Activated T-cell treated with anti-CD3 and anti-CD28 coated beads, Interleukin-2, amount 50 U/mL, for 72 hours (primary cell): ENCODE results near the gene CASP2. TPM values are rescaled to one million over a fixed set of nuclear protein-coding genes. Genes with fewer than 3 reads are reported as not detected.
A peak's percentile ranks its signal among the peaks of the same experiment; 100 is the strongest.
"Not testable (repeated sequence)": the region's sequence is repeated elsewhere in the genome, so short reads cannot be mapped to it uniquely, and the experiment has no call there.

Experiments
- ATAC-seq, 2 donors: fragments of 150-1000 bp; cut with Tn5 transposase; replicated peaks in 1 of 2; 2 replicates each; pipeline ENCODE4 v1.10.0; 2021; ENCODE audit warnings: moderate library complexity in 2 of 2, mild to moderate bottlenecking in 1 of 2
- DNase-seq, 2 donors: peaks; one replicate each; pipeline ENCODE4 v3.0.0; 2021 to 2022; ENCODE audit warnings: mixed read lengths in 1 of 2
- H3K27ac Mint-ChIP-seq: one replicate; pipeline ENCODE4 v1.8.0; 2022; ENCODE audit warnings: mild to moderate bottlenecking, moderate library complexity, mixed read lengths
- H3K27me3 Mint-ChIP-seq: one replicate; pipeline ENCODE4 v1.8.0; 2022; ENCODE audit warnings: low read depth, mixed read lengths
- H3K36me3 Mint-ChIP-seq, 2 donors: one replicate each; pipeline ENCODE4 v1.8.0; 2022; ENCODE audit warnings: mixed read lengths in 2 of 2, mild to moderate bottlenecking in 1 of 2; ENCODE audit not compliant: insufficient read depth in 2 of 2
- H3K4me1 Mint-ChIP-seq: one replicate; pipeline ENCODE4 v1.8.0; 2022; ENCODE audit warnings: low read depth, mixed read lengths
- H3K4me3 Mint-ChIP-seq, 2 donors: one replicate each; pipeline ENCODE4 v1.8.0; 2022; ENCODE audit warnings: mild to moderate bottlenecking in 2 of 2, mixed read lengths in 2 of 2, moderate library complexity in 2 of 2
- H3K9me3 Mint-ChIP-seq, 2 donors: one replicate each; pipeline ENCODE4 v1.8.0; 2022; ENCODE audit warnings: mixed read lengths in 2 of 2
- total RNA-seq, 2 donors: library from RNA; stranded (reverse); gene quantifications; one replicate each; pipeline ENCODE4 v1.2.3, GENCODE V29; 2022

Gene CASP2
- total RNA-seq, 2 donors from 2014 or later, result 126 to 128 TPM

DNA sequence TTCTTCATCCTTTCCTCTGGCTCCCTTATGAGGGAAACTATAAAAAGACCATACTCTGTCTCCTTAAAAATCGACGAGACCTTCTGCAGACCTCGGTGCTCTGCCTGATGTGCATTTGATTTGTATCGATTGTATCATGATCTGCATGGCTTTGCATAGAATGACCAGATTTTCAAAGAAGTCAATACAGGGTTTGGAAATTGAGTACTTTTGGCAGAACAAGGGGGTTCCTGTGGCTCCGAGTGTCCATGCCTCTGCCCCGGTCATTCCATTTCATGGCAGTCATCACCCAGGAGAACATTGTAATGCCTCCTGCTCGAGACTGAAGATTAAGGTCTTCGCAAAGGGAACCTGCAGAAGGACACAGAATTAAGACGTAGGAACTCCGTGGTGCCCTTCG lies 685 bp downstream of the CASP2 start:
- H3K27me3 Mint-ChIP-seq, result no peaks in the 10 kb centered on the region
- H3K27ac Mint-ChIP-seq, result peak overlapping the region; percentile 99
- ATAC-seq, result no peak
- no peak for DNase-seq
- H3K4me3 Mint-ChIP-seq, result peak overlapping the region; percentile 90 to 96
- peaks cover 21 to 33% of the 10 kb centered on the region in 2 donors for H3K36me3 Mint-ChIP-seq
- peaks cover 60% of the 10 kb centered on the region for H3K4me1 Mint-ChIP-seq
- H3K9me3 Mint-ChIP-seq, result peaks cover 0 to 2% of the 10 kb centered on the region in 2 donors

DNA sequence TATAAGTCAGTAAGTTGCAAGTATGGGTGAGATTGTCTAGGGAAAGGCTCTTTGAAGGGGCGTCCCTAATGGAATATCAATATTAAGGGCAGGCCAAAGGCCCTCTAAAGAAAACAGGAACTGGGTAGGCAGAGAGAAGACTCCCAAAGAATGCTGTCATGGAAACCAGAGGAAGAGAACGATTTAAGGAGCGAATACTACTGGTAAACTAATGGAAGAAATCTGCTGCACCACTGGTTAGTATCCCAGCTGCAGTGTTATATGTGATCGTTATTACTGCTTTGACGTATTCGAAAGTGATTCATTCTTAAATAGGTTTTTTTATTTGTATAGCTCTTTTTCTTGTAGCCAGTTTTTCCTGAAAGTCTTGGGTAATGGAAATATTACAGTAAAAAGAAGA lies 1.3 kb downstream of the CASP2 start:
- Mint-ChIP-seq H3K27me3 (no peaks in the 10 kb centered on the region), H3K4me1 (peaks cover 60% of the 10 kb centered on the region), H3K27ac (peak overlapping the region; percentile 99), H3K9me3 (peaks cover 0 to 2% of the 10 kb centered on the region in 2 donors), H3K4me3 (peak overlapping the region; percentile 90 to 96), H3K36me3 (peaks cover 27 to 39% of the 10 kb centered on the region in 2 donors)
- DNase-seq (no peak), ATAC-seq (no peak)

DNA sequence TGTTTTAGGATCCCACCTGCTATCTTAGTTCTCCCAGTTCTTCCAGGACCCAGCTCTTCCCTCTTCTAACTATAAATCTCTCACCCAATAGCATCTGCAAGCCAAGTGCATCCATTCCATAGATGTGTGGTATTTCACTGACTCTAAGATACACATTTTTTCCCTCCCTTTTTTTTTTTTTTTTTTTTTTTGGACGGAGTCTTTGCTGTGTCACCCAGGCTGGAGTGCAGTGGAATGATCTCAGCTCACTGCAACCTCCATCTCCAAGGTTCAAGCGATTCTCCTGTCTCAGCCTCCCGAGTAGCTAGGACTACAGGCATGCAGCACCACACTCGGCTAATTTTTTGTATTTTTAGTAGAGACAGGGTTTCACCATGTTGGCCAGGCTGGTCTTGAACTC lies 1.7 kb downstream of the CASP2 start:
- Mint-ChIP-seq H3K4me1 (peaks cover 60% of the 10 kb centered on the region), H3K4me3 (peak overlapping the region; percentile 90 to 96), H3K36me3 (peaks cover 29 to 43% of the 10 kb centered on the region in 2 donors), H3K27ac (peak overlapping the region; percentile 99)
- not testable (repeated sequence) for H3K27me3 Mint-ChIP-seq, H3K9me3 Mint-ChIP-seq, ATAC-seq, DNase-seq

DNA sequence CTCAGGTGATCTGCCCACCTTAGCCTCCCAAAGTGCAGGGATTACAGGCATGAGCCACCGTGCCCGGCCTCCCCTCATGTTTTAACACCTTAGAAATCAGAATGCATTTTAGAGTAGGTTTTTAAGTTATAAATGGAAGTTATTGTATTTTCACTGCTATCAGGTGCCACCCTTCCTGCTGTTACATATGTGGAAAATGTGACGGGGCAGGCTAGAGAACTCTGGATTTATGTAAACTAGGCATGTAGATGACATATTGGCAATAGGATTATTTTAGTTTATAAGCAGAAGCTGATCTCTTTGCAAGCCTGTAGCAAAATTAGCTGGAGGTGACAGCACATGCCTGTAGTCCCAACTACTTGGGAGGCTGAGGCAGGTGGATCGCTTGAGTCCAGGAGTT lies 2.1 kb downstream of the CASP2 start:
- no peaks in the 10 kb centered on the region for H3K27me3 Mint-ChIP-seq
- DNase-seq, result no peak
- H3K36me3 Mint-ChIP-seq, result peaks cover 29 to 46% of the 10 kb centered on the region in 2 donors
- peak overlapping the region; percentile 99 for H3K27ac Mint-ChIP-seq
- H3K4me1 Mint-ChIP-seq, result peaks cover 64% of the 10 kb centered on the region
- H3K4me3 Mint-ChIP-seq, result peak overlapping the region; percentile 90 to 96
- no peak for ATAC-seq
- peaks cover 0 to 2% of the 10 kb centered on the region in 2 donors for H3K9me3 Mint-ChIP-seq

DNA sequence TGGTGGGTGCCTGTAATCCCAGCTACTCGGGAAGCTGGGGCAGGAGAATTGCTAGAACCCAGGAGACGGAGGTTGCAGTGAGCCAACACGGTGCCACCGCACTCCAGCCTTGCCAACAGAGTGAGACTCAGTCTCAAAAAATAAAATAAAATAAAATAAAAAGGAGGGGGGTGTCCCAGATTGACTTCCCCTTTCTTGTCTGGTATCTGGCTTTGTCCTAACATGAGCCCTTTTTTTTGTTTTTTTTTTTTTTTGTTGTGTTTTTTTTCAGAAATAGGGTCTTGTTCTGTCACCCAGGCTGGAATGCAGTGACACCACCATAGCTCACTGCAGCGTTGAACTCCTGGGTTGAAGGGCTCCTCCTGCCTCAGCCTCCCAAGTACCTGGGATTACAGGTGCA lies 4.7 kb downstream of the CASP2 start:
- DNase-seq (no peak), ATAC-seq (no peak)
- peaks cover 71% of the 10 kb centered on the region for H3K4me1 Mint-ChIP-seq
- no peaks in the 10 kb centered on the region for H3K27me3 Mint-ChIP-seq
- H3K9me3 Mint-ChIP-seq, result peaks cover 0 to under 1% of the 10 kb centered on the region in 2 donors
- no peak overlapping the region for H3K27ac Mint-ChIP-seq
- no peak overlapping the region for H3K4me3 Mint-ChIP-seq
- H3K36me3 Mint-ChIP-seq, result peaks cover 30 to 64% of the 10 kb centered on the region in 2 donors

DNA sequence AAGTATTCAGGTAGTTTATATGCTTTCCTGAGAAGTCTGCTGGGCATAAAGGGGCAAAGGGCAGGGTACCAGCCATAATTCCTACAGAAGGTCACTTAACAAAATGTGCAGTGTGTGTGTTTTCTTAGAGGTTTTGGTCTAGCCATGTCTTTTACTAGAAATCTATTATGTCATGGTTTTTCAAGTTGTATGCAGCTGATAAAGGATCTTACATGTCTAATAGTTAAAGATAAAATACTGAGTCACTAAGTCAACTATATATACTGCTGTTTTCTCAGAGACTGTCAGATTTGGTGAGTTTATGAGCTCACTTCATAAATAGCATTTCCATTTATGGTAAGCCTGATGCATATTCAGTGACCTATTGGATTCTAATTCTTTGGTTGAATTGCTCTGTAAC lies 7.7 kb downstream of the CASP2 start:
- Mint-ChIP-seq H3K9me3 (no peaks in the 10 kb centered on the region), H3K27ac (peak overlapping the region; percentile 76), H3K27me3 (no peaks in the 10 kb centered on the region), H3K4me3 (peak overlapping the region in 1 of 2 donors; percentile 34), H3K4me1 (peaks cover 63% of the 10 kb centered on the region), H3K36me3 (peaks cover 34 to 72% of the 10 kb centered on the region in 2 donors)
- ATAC-seq (no peak), DNase-seq (no peak)

DNA sequence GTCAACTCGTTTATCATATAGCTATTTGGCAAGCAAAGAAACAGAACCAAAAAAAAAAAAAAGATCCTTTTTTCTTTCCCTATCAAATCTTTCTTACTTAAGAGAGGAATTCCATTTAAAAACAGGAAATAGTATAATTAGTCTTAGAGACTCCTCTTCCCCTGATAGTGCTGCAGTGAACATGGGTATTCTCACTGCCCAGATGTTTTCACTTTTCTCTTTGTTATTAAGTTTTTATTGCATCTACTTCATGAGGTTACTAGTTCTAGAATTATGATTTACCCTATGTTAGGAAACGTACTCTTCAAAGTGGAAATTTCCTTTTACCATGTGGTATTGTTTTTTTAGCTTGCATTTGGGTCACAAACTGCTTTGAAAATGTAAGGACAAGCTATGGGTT lies 8.5 kb downstream of the CASP2 start:
- H3K9me3 Mint-ChIP-seq, result no peaks in the 10 kb centered on the region
- no peak overlapping the region for H3K4me3 Mint-ChIP-seq
- H3K27me3 Mint-ChIP-seq, result no peaks in the 10 kb centered on the region
- H3K36me3 Mint-ChIP-seq, result peaks cover 30 to 72% of the 10 kb centered on the region in 2 donors
- ATAC-seq (no peak), DNase-seq (no peak)
- H3K27ac Mint-ChIP-seq, result peak overlapping the region; percentile 76
- peaks cover 55% of the 10 kb centered on the region for H3K4me1 Mint-ChIP-seq

DNA sequence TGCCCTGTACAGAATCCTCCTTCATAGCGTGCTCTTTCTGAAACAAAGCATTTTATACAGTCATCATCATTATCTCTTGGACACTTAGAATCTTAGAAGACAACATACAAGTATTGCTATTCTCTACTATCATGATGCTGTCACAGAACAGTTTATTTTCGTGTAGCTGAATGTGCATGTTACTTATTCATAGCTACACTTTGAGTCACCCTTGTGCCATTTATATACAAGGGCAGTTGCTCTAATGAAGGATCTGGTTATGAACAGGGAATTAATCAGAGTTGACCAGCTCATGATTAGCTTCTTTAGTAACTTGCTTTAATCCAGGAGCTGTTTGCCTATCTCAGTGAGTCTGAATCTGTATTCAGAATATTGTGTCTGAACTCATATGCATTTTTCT lies 11.2 kb downstream of the CASP2 start:
- DNase-seq (no peak), ATAC-seq (no peak)
- no peaks in the 10 kb centered on the region for H3K9me3 Mint-ChIP-seq
- no peak overlapping the region for H3K4me3 Mint-ChIP-seq
- H3K27me3 Mint-ChIP-seq, result no peaks in the 10 kb centered on the region
- H3K36me3 Mint-ChIP-seq, result peaks cover 24 to 63% of the 10 kb centered on the region in 2 donors
- no peak overlapping the region for H3K27ac Mint-ChIP-seq
- peaks cover 44% of the 10 kb centered on the region for H3K4me1 Mint-ChIP-seq

DNA sequence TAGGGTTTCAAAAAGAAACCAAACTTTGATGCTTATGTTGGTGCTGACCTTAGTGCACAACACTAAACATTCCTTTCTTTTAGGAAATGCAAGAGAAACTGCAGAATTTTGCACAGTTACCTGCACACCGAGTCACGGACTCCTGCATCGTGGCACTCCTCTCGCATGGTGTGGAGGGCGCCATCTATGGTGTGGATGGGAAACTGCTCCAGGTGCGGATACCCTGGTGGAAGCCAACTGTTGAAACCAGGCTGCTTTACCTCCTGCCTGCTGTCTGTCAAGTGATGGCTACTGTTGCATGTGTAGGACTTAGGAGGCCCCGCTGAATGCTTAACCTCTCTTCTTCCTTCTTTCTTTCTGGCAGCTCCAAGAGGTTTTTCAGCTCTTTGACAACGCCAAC lies 11.7 kb downstream of the CASP2 start:
- H3K4me3 Mint-ChIP-seq, result no peak overlapping the region
- no peaks in the 10 kb centered on the region for H3K9me3 Mint-ChIP-seq
- peak overlapping the region; percentile 58 for H3K27ac Mint-ChIP-seq

DNA sequence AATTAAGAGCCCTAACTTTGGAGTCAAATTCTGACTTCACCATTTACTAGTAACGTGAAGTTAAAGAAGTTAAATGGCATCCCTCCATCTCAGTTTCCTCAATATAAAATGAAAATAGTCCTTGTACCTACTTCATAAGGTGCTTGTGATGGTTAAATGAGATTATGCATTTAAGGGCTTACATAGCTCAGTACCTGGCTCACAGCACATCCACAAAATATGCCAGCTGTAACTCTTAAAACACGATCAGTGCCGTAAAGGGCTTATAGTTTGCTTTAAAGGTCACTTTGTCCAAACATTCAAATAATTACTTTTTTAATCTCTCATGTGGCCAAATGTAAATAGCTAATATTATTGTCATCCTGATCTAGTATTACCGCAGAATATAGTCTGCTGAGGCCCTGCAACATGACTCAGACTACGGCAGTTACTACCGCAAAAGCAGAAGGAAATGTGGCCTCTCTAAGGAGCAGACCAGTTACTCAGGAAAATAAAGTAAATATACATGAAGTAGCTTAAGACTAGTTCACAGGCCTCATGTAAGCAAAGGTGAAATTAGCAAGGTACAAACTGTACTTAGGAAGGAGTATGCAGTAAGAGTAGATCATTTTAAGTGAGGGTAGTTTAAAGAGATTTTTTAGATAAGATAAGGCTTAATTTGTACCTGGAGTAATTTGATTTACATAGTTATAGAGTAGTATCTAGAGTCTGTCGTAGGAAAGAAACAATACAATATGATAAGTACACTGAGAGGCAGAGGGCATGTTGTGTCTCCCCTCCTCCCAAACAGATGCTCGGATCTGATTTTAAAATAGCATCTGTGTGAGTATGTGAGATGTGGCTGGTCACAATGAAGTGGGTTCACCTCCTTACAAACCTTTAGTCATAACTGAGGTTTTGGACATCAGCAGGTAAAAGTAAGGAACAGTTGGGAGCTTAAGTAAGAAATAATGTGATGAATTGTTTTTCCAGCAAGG lies 13.1 kb downstream of the CASP2 start:
- ATAC-seq, result no peak
- Mint-ChIP-seq H3K4me3 (no peak overlapping the region), H3K4me1 (peaks cover 40% of the 10 kb centered on the region), H3K27me3 (no peaks in the 10 kb centered on the region), H3K9me3 (no peaks in the 10 kb centered on the region), H3K27ac (no peak overlapping the region), H3K36me3 (peaks cover 26 to 61% of the 10 kb centered on the region in 2 donors)
- DNase-seq, result no peak

More for the DNA sequence above, 11.7 kb downstream of the CASP2 start:
- H3K27me3 Mint-ChIP-seq, result no peaks in the 10 kb centered on the region
- H3K36me3 Mint-ChIP-seq, result peaks cover 21 to 62% of the 10 kb centered on the region in 2 donors
- peak; percentile 56 to 64 for DNase-seq
- peak; percentile 85 to 87 for ATAC-seq
- peaks cover 42% of the 10 kb centered on the region for H3K4me1 Mint-ChIP-seq

DNA sequence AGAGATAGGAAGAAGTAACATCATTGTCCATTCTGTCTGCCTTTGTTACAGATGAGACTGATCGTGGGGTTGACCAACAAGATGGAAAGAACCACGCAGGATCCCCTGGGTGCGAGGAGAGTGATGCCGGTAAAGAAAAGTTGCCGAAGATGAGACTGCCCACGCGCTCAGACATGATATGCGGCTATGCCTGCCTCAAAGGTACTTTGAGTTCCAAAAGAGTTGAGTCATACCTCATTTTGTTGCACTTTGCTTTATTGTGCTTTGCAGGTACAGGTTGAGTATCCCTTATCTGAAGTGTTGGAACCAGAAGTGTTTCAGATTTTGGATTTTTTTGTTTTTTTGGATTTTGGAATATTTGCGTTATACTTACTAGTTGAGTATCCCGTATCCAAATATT lies 15.6 kb downstream of the CASP2 start:
- no peak for ATAC-seq
- Mint-ChIP-seq H3K27ac (no peak overlapping the region), H3K27me3 (no peaks in the 10 kb centered on the region), H3K9me3 (no peaks in the 10 kb centered on the region), H3K4me3 (no peak overlapping the region), H3K36me3 (peaks cover 32 to 65% of the 10 kb centered on the region in 2 donors), H3K4me1 (peaks cover 51% of the 10 kb centered on the region)
- no peak for DNase-seq

DNA sequence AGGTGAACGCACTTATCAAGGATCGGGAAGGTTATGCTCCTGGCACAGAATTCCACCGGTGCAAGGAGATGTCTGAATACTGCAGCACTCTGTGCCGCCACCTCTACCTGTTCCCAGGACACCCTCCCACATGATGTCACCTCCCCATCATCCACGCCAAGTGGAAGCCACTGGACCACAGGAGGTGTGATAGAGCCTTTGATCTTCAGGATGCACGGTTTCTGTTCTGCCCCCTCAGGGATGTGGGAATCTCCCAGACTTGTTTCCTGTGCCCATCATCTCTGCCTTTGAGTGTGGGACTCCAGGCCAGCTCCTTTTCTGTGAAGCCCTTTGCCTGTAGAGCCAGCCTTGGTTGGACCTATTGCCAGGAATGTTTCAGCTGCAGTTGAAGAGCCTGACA lies 16.8 kb downstream of the CASP2 start:
- peak overlapping the region; percentile 14 for H3K27ac Mint-ChIP-seq
- H3K27me3 Mint-ChIP-seq, result no peaks in the 10 kb centered on the region
- peaks cover 34 to 63% of the 10 kb centered on the region in 2 donors for H3K36me3 Mint-ChIP-seq
- ATAC-seq (peak in 1 of 2 donors; percentile 9), DNase-seq (no peak)
- peaks cover 0 to 2% of the 10 kb centered on the region in 2 donors for H3K9me3 Mint-ChIP-seq
- no peak overlapping the region for H3K4me3 Mint-ChIP-seq
- H3K4me1 Mint-ChIP-seq, result peaks cover 44% of the 10 kb centered on the region

DNA sequence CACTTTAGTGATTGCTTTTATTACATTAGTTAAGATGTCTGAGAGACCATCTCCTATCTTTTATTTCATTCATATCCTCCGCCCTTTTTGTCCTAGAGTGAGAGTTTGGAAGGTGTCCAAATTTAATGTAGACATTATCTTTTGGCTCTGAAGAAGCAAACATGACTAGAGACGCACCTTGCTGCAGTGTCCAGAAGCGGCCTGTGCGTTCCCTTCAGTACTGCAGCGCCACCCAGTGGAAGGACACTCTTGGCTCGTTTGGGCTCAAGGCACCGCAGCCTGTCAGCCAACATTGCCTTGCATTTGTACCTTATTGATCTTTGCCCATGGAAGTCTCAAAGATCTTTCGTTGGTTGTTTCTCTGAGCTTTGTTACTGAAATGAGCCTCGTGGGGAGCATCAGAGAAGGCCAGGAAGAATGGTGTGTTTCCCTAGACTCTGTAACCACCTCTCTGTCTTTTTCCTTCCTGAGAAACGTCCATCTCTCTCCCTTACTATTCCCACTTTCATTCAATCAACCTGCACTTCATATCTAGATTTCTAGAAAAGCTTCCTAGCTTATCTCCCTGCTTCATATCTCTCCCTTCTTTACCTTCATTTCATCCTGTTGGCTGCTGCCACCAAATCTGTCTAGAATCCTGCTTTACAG lies 17.4 kb downstream of the CASP2 start:
- ATAC-seq, result peak; percentile 77 to 80
- Mint-ChIP-seq H3K27me3 (no peaks in the 10 kb centered on the region), H3K9me3 (peaks cover 0 to 2% of the 10 kb centered on the region in 2 donors), H3K4me1 (peaks cover 46% of the 10 kb centered on the region), H3K4me3 (no peak overlapping the region), H3K27ac (peak overlapping the region; percentile 14), H3K36me3 (peaks cover 31 to 60% of the 10 kb centered on the region in 2 donors)
- peak; percentile 78 to 79 for DNase-seq
